ENCODE data around the gene HTR3C.

Gene HTR3C

GRCh38 chr3:184016169-184016570 is 36.7 kb upstream of the HTR3C start:
- Histone ChIP-seq H3K4me3 (ENCODE audit: low read length, poor library complexity, severe bottlenecking) (peak overlapping the region; percentile 99), H3K4me1 (ENCODE audit: insufficient read depth, low read length, poor library complexity, severe bottlenecking) (peaks cover 41% of the 10 kb centered on the region), H3K9me3 (ENCODE audit: insufficient read depth, low read depth, low read length) (no peaks in the 10 kb centered on the region), H3K79me2 (ENCODE audit: insufficient read depth, low read length) (peaks cover 9% of the 10 kb centered on the region), H3F3A (ENCODE audit: low read depth) (no peaks in the 10 kb centered on the region), H3K9me2 (replicated peaks; ENCODE audit: low read depth, low read length) (no peaks in the 10 kb centered on the region), H3K4me2 (ENCODE audit: low read depth, low read length, poor library complexity, severe bottlenecking) (peak overlapping the region; percentile 95), H3K9ac (ENCODE audit: low read depth, low read length, poor library complexity, severe bottlenecking) (peak overlapping the region; percentile 79), H2AFZ (ENCODE audit: low read length) (no peak overlapping the region), H3K27me3 (ENCODE audit: insufficient read depth, low read length, poor library complexity, severe bottlenecking) (no peaks in the 10 kb centered on the region), H3K36me3 (ENCODE audit: insufficient read depth, low read length) (no peaks in the 10 kb centered on the region), H4K20me1 (ENCODE audit: insufficient read depth, low read length, poor library complexity, severe bottlenecking) (no peaks in the 10 kb centered on the region)
- TF ChIP-seq CTCF (conservative IDR thresholded peaks at IDR 0.05; ENCODE audit: low read length) (no peak), EZH2phosphoT487 (IDR thresholded peaks at IDR 0.05; ENCODE audit: borderline replicate concordance) (no peak)

- H3K4me2 ChIP-seq (ENCODE audit: low read depth, low read length, poor library complexity, severe bottlenecking): peak overlapping the region; percentile 95
- no peaks in the 10 kb centered on the region for H3K9me2 ChIP-seq (replicated peaks; ENCODE audit: low read depth, low read length)
- no peaks in the 10 kb centered on the region for H4K20me1 ChIP-seq (ENCODE audit: insufficient read depth, low read length, poor library complexity, severe bottlenecking)
- H3F3A ChIP-seq (ENCODE audit: low read depth): no peaks in the 10 kb centered on the region
- H2AFZ ChIP-seq (ENCODE audit: low read length): peak overlapping the region; percentile 100
- H3K4me1 ChIP-seq (ENCODE audit: insufficient read depth, low read length, poor library complexity, severe bottlenecking): peaks cover 41% of the 10 kb centered on the region
- no peaks in the 10 kb centered on the region for H3K36me3 ChIP-seq (ENCODE audit: insufficient read depth, low read length)
- TF ChIP-seq EZH2phosphoT487 (IDR thresholded peaks at IDR 0.05; ENCODE audit: borderline replicate concordance) (no peak), CTCF (conservative IDR thresholded peaks at IDR 0.05; ENCODE audit: low read length) (peak; percentile 87)
- no peaks in the 10 kb centered on the region for H3K9me3 ChIP-seq (ENCODE audit: insufficient read depth, low read depth, low read length)
- H3K27me3 ChIP-seq (ENCODE audit: insufficient read depth, low read length, poor library complexity, severe bottlenecking): no peaks in the 10 kb centered on the region
- H3K4me3 ChIP-seq (ENCODE audit: low read length, poor library complexity, severe bottlenecking): peak overlapping the region; percentile 99
- H3K79me2 ChIP-seq (ENCODE audit: insufficient read depth, low read length): peaks cover 9% of the 10 kb centered on the region
- H3K9ac ChIP-seq (ENCODE audit: low read depth, low read length, poor library complexity, severe bottlenecking): peak overlapping the region; percentile 79
These were observed 35.8 kb upstream of the HTR3C start for GRCh38 chr3:184016811-184017671.

- Histone ChIP-seq H3K4me2 (ENCODE audit: low read depth, low read length, poor library complexity, severe bottlenecking) (peak within 1 kb of the TSS; percentile 95), H3F3A (ENCODE audit: low read depth) (no peaks in the 10 kb centered on the region), H3K79me2 (ENCODE audit: insufficient read depth, low read length) (peaks cover 9% of the 10 kb centered on the region), H3K4me3 (ENCODE audit: low read length, poor library complexity, severe bottlenecking) (peak within 1 kb of the TSS; percentile 99), H3K36me3 (ENCODE audit: insufficient read depth, low read length) (no peaks in the 10 kb centered on the region), H3K27me3 (ENCODE audit: insufficient read depth, low read length, poor library complexity, severe bottlenecking) (no peaks in the 10 kb centered on the region), H4K20me1 (ENCODE audit: insufficient read depth, low read length, poor library complexity, severe bottlenecking) (no peaks in the 10 kb centered on the region), H2AFZ (ENCODE audit: low read length) (peak within 1 kb of the TSS; percentile 100), H3K4me1 (ENCODE audit: insufficient read depth, low read length, poor library complexity, severe bottlenecking) (peaks cover 36% of the 10 kb centered on the region), H3K9ac (ENCODE audit: low read depth, low read length, poor library complexity, severe bottlenecking) (peak within 1 kb of the TSS; percentile 79), H3K9me3 (ENCODE audit: insufficient read depth, low read depth, low read length) (no peaks in the 10 kb centered on the region), H3K9me2 (replicated peaks; ENCODE audit: low read depth, low read length) (no peaks in the 10 kb centered on the region)
- TF ChIP-seq EZH2phosphoT487 (IDR thresholded peaks at IDR 0.05; ENCODE audit: borderline replicate concordance) (no peak), CTCF (conservative IDR thresholded peaks at IDR 0.05; ENCODE audit: low read length) (peak; percentile 33; the same call in 1 of the 2 replicates)
These were observed 35.0 kb upstream of the HTR3C start, which contains the start of gene ABCC5 for GRCh38 chr3:184017672-184018423. TSS of gene ABCC5 (minus strand) at chr3:184017884. CDS start at chr3:184014392, 3,492 bp downstream.
